ENCODE results near the gene SYTL1. TPM values are rescaled to one million over a fixed set of nuclear protein-coding genes. Genes with fewer than 3 reads are reported as not detected.

SYTL1 gene
- total and polyA plus RNA-seq, 4 donors = 0.75 to 3.7 (median 1.5) TPM

DNA sequence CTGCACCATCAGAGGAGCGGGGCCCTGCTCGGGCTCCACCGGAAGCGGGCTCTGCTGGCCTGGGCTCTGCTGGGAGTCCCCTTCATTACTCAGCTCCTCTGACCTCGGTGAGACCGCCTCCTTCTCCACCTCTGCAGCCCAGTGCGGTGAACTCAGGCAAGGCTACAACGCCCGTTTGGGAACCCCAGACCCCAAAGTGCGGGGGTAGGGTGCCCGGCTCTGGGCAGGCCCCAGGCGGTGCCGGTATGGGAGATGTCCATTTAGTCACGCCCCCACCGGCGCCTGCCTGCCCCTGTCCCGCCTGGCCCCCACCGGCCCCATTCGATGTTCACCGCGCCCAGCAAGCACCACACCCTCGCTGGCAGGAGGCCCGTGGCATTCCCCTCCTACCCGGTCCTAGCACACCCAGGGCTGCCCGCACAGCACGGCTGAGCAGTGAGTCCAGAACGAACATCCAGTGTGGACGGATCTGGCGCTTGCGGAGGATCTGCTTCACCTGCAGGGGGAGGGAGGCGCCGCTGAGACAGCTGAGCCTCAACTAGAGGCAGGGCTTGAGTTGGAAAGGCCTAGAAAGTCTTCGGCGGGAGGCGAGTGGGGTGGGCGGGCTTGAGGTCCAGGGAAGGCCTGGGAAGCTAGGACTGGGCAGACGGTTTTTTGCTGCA, 14.9 kb downstream of the SYTL1 start:
- Histone ChIP-seq H3K36me3 (ENCODE audit: control insufficient read depth in 1 of 2, insufficient read depth in 2 of 2, low read length in 1 of 2) (peaks cover 0 to 8% of the 10 kb centered on the region in 2 donors), H3K4me1 (ENCODE audit: control insufficient read depth in 1 of 2, insufficient read depth in 2 of 2, low read length in 2 of 2) (no peaks in the 10 kb centered on the region), H3K27me3 (ENCODE audit: control insufficient read depth in 1 of 2, insufficient read depth in 2 of 2, low read length in 1 of 2) (no peaks in the 10 kb centered on the region), H3K27ac (ENCODE audit: low read depth in 1 of 2, low read length in 2 of 2) (no peak overlapping the region), H3K4me3 (ENCODE audit: low read length in 2 of 2) (no peak overlapping the region), H3K9me3 (ENCODE audit: control insufficient read depth, low read length) (no peaks in the 10 kb centered on the region)
- 86% methylated on average over 34 to 37 of the region's 37 CpGs for WGBS, 2 donors
- DNase-seq (no peak), ATAC-seq (ENCODE audit: low FRiP score) (peak; percentile 7)
- intact Hi-C loops (cut with DNase I) = loop anchor here (2.0 kb wide), 1 partner anchor 36 kb away; the partner anchor contains the start of gene GPR3 (in 2 of the 2)

DNA sequence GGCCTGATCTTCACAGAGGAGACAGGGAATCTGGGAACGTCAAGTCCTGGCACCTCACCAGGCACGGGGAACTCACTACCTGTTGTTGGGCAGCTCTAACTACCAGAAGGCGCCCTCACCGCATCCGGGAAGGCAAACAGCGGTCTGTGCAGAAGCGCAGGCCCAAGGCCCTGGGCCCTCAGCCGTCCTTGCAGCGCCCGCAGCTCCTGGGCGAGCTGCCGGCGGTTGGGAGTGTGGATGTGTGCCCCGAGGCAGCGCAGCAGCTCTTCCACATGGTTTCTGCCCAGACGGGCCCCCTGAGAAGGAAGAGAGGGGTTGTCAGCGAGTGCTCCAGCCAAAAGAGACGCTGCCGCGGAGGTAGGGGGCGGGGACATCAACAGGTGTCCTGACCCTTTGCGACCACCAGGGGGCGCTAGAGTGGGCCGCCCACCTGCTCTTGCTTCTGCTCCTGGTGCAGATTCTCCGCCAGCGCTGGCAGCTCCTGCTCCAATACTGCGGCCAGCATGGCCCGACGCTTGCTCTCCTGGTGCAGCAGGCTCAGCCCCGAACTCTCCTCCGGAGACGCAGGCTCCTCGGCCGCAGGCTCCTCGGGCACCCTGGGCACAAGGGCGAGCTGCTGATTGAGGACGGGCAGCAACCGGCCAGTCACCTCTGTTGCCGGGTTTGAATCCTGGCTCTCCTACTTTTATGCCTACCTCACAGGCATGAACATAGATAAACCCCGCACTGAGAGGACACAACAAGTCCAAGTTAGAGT, 15.6 kb downstream of the SYTL1 start:
- H3K27ac ChIP-seq (ENCODE audit: low read depth in 1 of 2, low read length in 2 of 2) = no peak overlapping the region
- WGBS, 2 donors = 45% methylated on average over 39 to 40 of the region's 40 CpGs

DNA sequence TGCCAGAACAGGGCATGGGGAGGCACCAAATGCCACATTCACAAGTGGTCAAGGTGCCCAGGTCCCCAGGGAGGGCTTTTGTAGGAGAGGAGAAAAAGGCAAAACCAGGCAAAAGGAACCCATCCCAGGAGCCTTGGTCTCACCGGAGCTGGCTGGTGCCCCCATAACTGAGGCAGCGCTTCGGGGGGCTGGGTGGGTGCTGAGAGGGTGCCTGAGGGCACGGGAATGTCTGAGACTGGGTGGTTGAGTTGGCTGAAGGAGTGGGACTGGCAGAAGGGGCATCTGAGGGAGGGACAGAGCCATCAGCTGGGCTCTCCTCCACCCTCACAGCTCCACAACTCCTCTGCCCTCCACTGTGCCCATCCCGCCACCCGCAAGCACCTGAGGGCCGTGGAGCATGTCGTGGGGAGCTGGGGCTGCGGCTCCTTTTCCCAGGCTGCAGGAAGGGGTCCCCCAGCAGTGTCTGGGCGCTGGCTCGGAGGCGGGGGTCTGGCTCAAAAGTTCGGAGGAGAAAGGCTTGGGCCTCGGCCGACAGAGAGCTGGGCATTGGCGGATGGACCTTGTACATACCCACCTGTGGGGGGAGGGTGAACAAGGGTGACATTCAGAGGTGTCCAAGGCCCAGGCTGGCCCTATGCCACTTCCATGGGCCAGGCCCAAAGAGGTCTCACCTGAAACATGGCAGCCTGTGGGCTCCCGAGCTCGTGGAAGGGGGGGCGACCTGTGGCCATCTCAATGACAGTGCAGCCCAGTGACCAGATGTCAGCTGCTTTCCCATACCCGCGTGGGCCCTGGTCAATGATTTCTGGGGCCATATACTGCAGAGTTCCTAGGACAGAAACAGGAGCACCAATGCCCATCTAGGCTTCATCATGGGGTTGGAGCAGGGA, 16.5 kb downstream of the SYTL1 start:
- Histone ChIP-seq H3K4me3 (ENCODE audit: low read length in 2 of 2) (no peak overlapping the region), H3K4me1 (ENCODE audit: control insufficient read depth in 1 of 2, insufficient read depth in 2 of 2, low read length in 2 of 2) (no peaks in the 10 kb centered on the region), H3K9me3 (ENCODE audit: control insufficient read depth, low read length) (no peaks in the 10 kb centered on the region), H3K27ac (ENCODE audit: low read depth in 1 of 2, low read length in 2 of 2) (no peak overlapping the region), H3K36me3 (ENCODE audit: control insufficient read depth in 1 of 2, insufficient read depth in 2 of 2, low read length in 1 of 2) (peaks cover 0 to 7% of the 10 kb centered on the region in 2 donors), H3K27me3 (ENCODE audit: control insufficient read depth in 1 of 2, insufficient read depth in 2 of 2, low read length in 1 of 2) (no peaks in the 10 kb centered on the region)
- ATAC-seq (ENCODE audit: low FRiP score) (no peak), DNase-seq (no peak)
- intact Hi-C loops (cut with DNase I) = no loop called here
- 93 to 94% methylated on average over 21 of the region's 21 CpGs for WGBS, 2 donors

More for the DNA sequence above, 15.6 kb downstream of the SYTL1 start:
- ATAC-seq (ENCODE audit: low FRiP score) (peak; percentile 85), DNase-seq (peak; percentile 80 to 92)
- Histone ChIP-seq H3K36me3 (ENCODE audit: control insufficient read depth in 1 of 2, insufficient read depth in 2 of 2, low read length in 1 of 2) (peaks cover 0 to 10% of the 10 kb centered on the region in 2 donors), H3K27me3 (ENCODE audit: control insufficient read depth in 1 of 2, insufficient read depth in 2 of 2, low read length in 1 of 2) (no peaks in the 10 kb centered on the region), H3K4me3 (ENCODE audit: low read length in 2 of 2) (no peak overlapping the region), H3K4me1 (ENCODE audit: control insufficient read depth in 1 of 2, insufficient read depth in 2 of 2, low read length in 2 of 2) (no peaks in the 10 kb centered on the region), H3K9me3 (ENCODE audit: control insufficient read depth, low read length) (no peaks in the 10 kb centered on the region)
- intact Hi-C loops (cut with DNase I) = loop anchor here (2.0 kb wide), 1 partner anchor 35 kb away; the partner anchor contains the start of gene GPR3 (in 2 of the 2)

DNA sequence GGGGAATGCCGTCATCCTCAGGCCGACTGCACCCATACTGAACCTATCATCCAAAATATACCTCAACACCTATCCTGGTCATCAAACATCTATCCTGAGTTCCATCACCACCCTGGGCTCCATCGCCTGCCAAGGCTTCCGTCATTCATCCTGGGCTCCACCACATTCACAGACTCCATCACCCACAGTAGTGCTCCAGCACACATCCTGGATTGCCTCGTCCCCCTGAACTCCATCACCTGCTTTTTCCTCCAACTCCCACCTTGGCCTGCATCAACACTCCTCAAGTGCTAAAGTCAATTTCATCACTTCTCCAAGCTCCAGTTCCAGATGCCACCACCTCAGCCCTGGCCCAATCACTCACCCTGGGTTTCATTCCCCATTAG, 17.1 kb downstream of the SYTL1 start:
- ATAC-seq (ENCODE audit: low FRiP score) (no peak), DNase-seq (no peak)
- no peak overlapping the region for H3K27ac ChIP-seq (ENCODE audit: low read depth in 1 of 2, low read length in 2 of 2)
- 94 to 95% methylated on average over 5 of the region's 5 CpGs for WGBS, 2 donors
- H3K9me3 ChIP-seq (ENCODE audit: control insufficient read depth, low read length) = no peaks in the 10 kb centered on the region
- H3K4me1 ChIP-seq (ENCODE audit: control insufficient read depth in 1 of 2, insufficient read depth in 2 of 2, low read length in 2 of 2) = no peaks in the 10 kb centered on the region
- H3K27me3 ChIP-seq (ENCODE audit: control insufficient read depth in 1 of 2, insufficient read depth in 2 of 2, low read length in 1 of 2) = no peaks in the 10 kb centered on the region
- no peak overlapping the region for H3K4me3 ChIP-seq (ENCODE audit: low read length in 2 of 2)
- peaks cover 0 to 6% of the 10 kb centered on the region in 2 donors for H3K36me3 ChIP-seq (ENCODE audit: control insufficient read depth in 1 of 2, insufficient read depth in 2 of 2, low read length in 1 of 2)
- intact Hi-C loops (cut with DNase I) = no loop called here

DNA sequence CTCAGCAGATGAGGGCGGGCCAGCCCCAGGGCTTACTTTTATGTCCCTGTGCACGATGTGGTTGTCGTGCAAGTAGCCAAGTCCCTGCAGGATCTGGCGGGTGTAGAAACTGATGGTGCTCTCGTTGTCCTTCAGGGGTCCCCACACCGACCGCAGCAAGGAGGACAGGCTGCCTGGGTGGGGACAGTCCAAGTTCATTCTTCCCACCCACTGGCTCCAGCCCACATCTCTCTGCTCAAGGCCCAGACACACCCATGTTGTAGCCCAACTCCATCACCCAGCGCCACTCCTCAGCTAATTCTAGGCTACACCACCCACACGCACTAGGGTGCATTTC, 18.0 kb downstream of the SYTL1 start:
- H3K27ac ChIP-seq (ENCODE audit: low read depth in 1 of 2, low read length in 2 of 2) = no peak overlapping the region
- no peak for DNase-seq
- WGBS, 2 donors = 76 to 84% methylated on average over 9 of the region's 9 CpGs
- peaks cover 0 to 8% of the 10 kb centered on the region in 2 donors for H3K36me3 ChIP-seq (ENCODE audit: control insufficient read depth in 1 of 2, insufficient read depth in 2 of 2, low read length in 1 of 2)
- no peaks in the 10 kb centered on the region for H3K4me1 ChIP-seq (ENCODE audit: control insufficient read depth in 1 of 2, insufficient read depth in 2 of 2, low read length in 2 of 2)
- intact Hi-C loops (cut with DNase I) = no loop called here
- no peaks in the 10 kb centered on the region for H3K27me3 ChIP-seq (ENCODE audit: control insufficient read depth in 1 of 2, insufficient read depth in 2 of 2, low read length in 1 of 2)
- H3K9me3 ChIP-seq (ENCODE audit: control insufficient read depth, low read length) = no peaks in the 10 kb centered on the region
- no peak overlapping the region for H3K4me3 ChIP-seq (ENCODE audit: low read length in 2 of 2)
- ATAC-seq (ENCODE audit: low FRiP score) = no peak

DNA sequence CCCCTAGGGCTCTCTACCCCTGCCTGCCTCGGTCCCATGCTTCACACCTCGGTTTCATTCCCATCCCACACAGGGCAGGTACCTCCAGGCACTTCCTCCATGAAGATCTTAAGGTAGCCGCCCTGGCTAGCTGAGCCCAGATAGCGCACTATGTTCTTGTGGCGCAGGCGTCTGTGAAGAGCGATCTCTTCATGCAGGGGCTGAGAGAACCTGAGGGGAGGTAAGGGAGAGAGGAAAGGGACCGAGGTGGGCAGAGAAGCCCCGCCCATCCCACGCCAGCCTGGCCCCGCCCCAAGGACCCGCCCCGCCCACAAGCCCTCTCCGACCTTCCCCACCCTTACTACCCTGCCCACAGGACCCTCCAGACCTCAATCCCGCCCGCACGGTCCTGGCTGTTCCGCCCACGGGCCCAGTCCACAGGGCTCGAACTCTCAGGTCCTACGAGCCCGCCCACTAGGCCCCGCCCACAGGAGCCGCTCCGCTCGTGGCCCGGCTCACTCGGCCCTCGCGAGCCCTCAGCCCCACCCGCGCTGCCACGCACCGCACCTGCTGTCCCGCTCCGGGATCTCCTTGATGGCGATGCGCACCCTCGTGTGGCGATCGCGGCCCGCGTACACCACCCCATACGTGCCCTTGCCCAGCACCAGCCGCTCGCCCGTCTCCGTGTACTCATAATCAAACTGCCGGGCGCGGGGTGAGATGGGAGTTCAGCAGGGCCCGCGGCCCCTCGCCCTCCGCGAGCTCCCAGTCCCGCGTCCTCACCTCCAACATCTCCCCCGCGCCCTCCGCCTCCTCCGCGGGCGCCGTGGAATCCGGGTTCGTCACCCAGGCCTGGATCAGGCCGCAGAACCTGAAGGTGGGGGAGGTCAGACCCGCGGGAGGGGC, 18.6 kb downstream of the SYTL1 start:
- 71 to 74% methylated on average over 62 to 71 of the region's 71 CpGs for WGBS, 2 donors
- no peaks in the 10 kb centered on the region for H3K4me1 ChIP-seq (ENCODE audit: control insufficient read depth in 1 of 2, insufficient read depth in 2 of 2, low read length in 2 of 2)
- intact Hi-C loops (cut with DNase I) = no loop called here
- H3K4me3 ChIP-seq (ENCODE audit: low read length in 2 of 2) = no peak overlapping the region
- DNase-seq (no peak), ATAC-seq (ENCODE audit: low FRiP score) (no peak)
- H3K27ac ChIP-seq (ENCODE audit: low read depth in 1 of 2, low read length in 2 of 2) = no peak overlapping the region
- H3K27me3 ChIP-seq (ENCODE audit: control insufficient read depth in 1 of 2, insufficient read depth in 2 of 2, low read length in 1 of 2) = no peaks in the 10 kb centered on the region
- H3K9me3 ChIP-seq (ENCODE audit: control insufficient read depth, low read length) = no peaks in the 10 kb centered on the region
- H3K36me3 ChIP-seq (ENCODE audit: control insufficient read depth in 1 of 2, insufficient read depth in 2 of 2, low read length in 1 of 2) = peaks cover 0 to 8% of the 10 kb centered on the region in 2 donors

DNA sequence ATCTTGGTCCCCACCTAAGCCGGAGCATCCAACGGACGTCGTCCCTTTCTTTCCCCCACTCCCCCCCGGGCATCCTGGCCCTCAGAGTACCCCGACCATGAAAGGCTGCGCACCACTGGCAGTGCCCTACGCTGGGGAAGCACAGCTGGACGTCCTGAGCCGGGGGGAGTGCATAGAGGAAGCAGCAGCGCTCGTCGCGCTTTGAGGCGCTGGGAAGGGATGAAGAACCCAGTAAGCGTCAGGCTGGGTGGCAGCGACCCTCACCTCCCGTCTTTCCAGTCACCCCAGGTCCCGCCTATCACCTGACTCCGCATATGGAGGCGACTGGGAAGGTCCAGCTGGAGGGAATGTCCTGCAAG, 19.2 kb downstream of the SYTL1 start:
- no peak overlapping the region for H3K27ac ChIP-seq (ENCODE audit: low read depth in 1 of 2, low read length in 2 of 2)
- H3K4me1 ChIP-seq (ENCODE audit: control insufficient read depth in 1 of 2, insufficient read depth in 2 of 2, low read length in 2 of 2) = no peaks in the 10 kb centered on the region
- ATAC-seq (ENCODE audit: low FRiP score) (no peak), DNase-seq (no peak)
- no peaks in the 10 kb centered on the region for H3K9me3 ChIP-seq (ENCODE audit: control insufficient read depth, low read length)
- intact Hi-C loops (cut with DNase I) = no loop called here
- no peak overlapping the region for H3K4me3 ChIP-seq (ENCODE audit: low read length in 2 of 2)
- H3K27me3 ChIP-seq (ENCODE audit: control insufficient read depth in 1 of 2, insufficient read depth in 2 of 2, low read length in 1 of 2) = no peaks in the 10 kb centered on the region
- WGBS, 2 donors = 86 to 90% methylated on average over 21 of the region's 21 CpGs
- peaks cover 0 to 8% of the 10 kb centered on the region in 2 donors for H3K36me3 ChIP-seq (ENCODE audit: control insufficient read depth in 1 of 2, insufficient read depth in 2 of 2, low read length in 1 of 2)

DNA sequence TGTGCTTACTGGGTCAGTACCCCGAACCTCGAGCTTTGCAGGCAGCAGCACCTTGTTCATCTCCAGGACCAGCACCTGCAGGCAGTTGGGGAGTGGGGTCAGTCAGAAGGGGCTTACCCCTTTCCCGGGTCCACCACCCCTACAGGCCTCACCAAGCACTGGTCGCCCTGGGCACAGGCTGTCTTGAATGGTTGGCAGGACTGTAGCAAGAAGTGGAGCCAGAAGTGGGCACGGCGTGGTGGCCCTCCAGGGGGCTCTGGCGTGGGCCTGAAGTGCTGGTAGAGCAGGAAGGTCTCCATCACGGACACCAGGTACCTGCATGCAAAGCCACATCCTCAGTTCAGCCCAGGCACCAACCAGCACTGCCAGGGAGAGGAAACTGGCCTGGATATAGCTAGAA, 19.7 kb downstream of the SYTL1 start:
- intact Hi-C loops (cut with DNase I) = no loop called here
- ATAC-seq (ENCODE audit: low FRiP score) = no peak
- WGBS, 2 donors = 91 to 92% methylated on average over 8 of the region's 8 CpGs

More for the DNA sequence above, 19.7 kb downstream of the SYTL1 start:
- Histone ChIP-seq H3K4me3 (ENCODE audit: low read length in 2 of 2) (no peak overlapping the region), H3K27me3 (ENCODE audit: control insufficient read depth in 1 of 2, insufficient read depth in 2 of 2, low read length in 1 of 2) (no peaks in the 10 kb centered on the region), H3K9me3 (ENCODE audit: control insufficient read depth, low read length) (no peaks in the 10 kb centered on the region), H3K27ac (ENCODE audit: low read depth in 1 of 2, low read length in 2 of 2) (no peak overlapping the region), H3K4me1 (ENCODE audit: control insufficient read depth in 1 of 2, insufficient read depth in 2 of 2, low read length in 2 of 2) (no peaks in the 10 kb centered on the region), H3K36me3 (ENCODE audit: control insufficient read depth in 1 of 2, insufficient read depth in 2 of 2, low read length in 1 of 2) (peaks cover 0 to 8% of the 10 kb centered on the region in 2 donors)
- no peak for DNase-seq
